GM12874 (cell line): ENCODE measurements around the gene SNAPC3.

Experiments
- TF ChIP-seq, protein P1 (sequence below): IDR thresholded peaks from 2 replicates; pipeline ENCODE4 v1.5.1; 2011; ENCODE audit warnings: low read depth, mild to moderate bottlenecking, control low read depth, low read length, moderate library complexity; ENCODE audit not compliant: insufficient read depth

SNAPC3 gene

DNA sequence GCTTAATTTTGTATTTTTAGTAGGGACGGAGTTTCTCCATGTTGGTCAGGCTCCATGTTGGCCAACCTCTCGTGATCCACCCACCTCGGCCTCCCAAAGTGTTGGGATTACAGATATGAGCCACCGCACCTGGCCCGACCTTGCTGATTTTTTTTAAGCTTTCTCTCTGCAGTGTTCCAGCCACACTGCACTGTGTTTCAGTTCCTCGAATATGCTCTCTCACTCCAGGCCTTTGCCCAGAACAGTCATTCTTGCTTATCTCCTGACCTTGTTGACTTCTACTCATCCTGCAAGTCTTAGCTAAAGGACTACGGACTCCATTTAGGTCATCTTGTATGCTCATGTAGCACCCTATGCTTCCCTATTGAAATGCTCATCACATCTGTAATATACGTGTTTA, 3.3 kb downstream of the SNAPC3 start:
- TF ChIP-seq, protein P1, sequence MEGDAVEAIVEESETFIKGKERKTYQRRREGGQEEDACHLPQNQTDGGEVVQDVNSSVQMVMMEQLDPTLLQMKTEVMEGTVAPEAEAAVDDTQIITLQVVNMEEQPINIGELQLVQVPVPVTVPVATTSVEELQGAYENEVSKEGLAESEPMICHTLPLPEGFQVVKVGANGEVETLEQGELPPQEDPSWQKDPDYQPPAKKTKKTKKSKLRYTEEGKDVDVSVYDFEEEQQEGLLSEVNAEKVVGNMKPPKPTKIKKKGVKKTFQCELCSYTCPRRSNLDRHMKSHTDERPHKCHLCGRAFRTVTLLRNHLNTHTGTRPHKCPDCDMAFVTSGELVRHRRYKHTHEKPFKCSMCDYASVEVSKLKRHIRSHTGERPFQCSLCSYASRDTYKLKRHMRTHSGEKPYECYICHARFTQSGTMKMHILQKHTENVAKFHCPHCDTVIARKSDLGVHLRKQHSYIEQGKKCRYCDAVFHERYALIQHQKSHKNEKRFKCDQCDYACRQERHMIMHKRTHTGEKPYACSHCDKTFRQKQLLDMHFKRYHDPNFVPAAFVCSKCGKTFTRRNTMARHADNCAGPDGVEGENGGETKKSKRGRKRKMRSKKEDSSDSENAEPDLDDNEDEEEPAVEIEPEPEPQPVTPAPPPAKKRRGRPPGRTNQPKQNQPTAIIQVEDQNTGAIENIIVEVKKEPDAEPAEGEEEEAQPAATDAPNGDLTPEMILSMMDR: no peak

DNA sequence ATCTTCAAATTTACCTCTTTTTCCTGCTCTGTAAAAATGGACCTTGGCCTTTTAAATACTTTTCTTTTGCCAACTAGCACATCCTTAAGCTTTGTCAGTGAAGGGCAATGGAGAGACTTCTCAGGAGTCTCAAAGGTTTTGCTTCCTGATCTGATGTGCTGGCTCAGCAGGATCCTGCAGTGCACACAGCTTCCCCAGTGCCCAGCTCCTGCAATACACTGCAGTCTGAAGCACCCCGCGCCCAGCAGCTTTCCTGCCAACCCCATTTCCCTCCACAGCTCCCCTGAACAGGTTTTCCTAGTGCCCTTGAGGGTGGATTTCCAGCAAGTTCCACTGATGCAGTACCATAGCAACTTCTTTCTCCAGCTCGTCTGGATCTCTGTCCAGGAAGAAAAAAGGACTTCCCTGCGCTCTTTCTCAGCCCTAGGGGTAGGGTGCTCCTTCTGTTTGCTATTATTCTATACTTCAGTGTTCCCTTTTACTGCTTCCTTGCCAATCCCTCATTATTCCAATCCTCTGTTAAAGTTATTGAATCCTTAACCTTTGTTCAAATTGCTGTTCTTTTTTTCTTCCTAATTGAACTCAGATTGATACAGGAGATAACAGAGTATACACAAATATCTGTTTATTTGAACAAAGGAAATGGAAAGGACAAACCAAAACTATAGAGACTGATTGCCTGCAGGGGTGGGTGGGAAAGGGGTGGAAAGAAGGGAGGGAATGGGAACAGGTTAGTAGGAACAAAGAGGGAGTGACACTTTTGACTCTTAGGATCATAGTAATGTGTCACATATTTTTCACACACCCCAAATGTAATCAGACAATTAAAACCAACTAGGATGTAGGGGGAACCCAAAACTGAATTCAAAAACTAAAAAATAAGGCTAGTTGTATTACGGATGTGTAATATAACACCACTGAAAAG, 8.5 kb downstream of the SNAPC3 start:
- TF ChIP-seq, protein P1: no peak

DNA sequence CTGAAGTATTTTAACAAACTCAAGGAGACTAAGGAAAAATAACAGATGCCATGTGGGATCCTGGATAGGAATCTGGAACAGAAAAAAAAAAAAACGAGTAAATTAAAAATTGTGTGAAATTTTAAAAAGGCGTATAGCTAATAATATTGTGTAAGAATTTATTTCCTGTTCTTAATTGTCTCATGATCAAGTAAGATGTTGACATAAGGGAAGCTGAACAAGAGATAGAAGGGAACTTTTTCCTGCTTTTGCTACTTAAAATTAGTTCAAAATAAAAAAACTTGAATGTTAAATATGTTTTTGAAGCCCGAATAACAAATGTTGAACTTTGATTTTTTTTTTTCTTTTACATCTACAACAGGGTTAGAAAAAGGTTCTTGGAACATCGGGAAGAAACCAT, 10.5 kb downstream of the SNAPC3 start:
- TF ChIP-seq, protein P1: no peak

DNA sequence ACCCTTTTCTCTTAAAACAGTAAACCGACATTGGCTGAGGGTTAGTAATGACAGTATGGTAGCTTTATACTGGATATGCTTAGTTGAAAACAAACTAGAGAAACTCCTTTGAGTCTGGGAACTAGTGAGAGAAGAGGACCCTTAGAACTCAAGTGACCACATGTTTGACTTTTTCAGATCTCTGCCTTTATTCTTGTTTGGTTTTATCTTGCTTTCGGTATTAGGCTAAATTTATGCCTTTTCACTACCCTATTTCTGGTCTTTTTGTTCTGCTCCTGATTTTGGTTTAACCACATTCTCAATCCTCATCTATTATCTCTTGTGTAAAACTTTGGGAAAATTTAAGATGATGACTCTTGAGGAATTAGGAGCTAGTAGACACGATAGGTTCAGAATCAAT, 11.0 kb downstream of the SNAPC3 start:
- TF ChIP-seq, protein P1: no peak

DNA sequence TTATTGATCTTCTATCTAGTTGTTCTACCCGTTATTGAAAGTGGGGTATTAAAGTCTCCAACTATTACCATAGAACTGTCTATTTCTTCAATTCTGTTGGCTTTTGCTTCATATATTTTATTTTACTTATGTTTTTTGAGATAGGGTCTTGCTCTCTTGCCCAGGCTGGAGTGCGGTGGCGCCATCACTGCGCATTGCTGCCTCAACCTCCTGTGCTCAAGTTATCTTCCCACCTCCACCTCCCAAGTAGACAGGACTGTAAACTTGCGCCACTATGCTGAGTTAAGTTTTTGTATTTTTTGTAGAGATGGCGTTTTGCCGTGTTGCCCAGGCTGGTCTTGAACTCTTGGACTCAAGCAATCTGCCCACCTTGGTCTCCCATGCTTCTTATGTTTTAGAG, 16.2 kb downstream of the SNAPC3 start:
- TF ChIP-seq, protein P1: no peak

DNA sequence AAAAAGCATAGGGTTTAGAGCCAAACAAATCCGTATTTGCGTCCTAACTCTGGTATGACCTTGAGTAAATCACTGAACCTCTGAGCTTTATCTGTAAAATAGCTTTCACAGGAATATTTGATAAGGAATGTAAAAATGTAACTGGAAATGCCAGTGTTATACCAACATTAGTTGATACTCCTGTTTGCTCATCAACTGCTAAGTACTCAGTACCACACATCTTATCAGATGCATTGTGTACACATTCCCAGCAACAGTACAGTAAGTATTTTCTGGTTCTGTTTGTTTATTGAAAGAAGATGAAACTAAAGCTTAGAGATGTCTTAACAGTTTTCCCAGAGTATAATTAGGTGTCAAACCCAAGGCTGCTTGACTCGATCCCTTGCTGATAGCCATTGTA, 21.5 kb downstream of the SNAPC3 start:
- TF ChIP-seq, protein P1: no peak

DNA sequence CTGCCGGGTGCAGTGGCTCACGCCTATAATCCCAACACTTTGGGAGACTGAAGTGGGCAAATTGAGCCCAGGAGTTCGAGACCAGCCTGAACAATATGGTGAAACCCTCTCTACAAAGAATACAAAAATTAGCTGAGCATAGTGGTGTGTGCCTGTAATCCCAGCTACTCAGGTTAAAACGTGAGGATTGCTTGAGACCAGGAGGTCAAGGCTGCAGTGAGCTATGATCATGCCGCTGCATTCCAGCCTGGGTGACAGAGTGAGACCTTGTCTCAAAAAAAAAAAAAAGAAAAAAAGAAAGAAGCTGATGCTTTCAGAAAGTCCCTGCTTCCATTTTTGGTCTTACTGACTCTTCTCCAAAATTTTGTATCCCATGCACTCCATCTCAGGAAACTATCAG, 31.3 kb downstream of the SNAPC3 start:
- TF ChIP-seq, protein P1: no peak
